HCT116 (cell line): Measurements from ENCODE around the gene TSPAN10. TPM values are rescaled to one million over a fixed set of nuclear protein-coding genes. Genes with fewer than 3 reads are reported as not detected.

Experiments used
- ATAC-seq: fragments of 200-7000 bp; cut with Tn5 transposase; 2 replicates; pipeline ENCODE4 v1.9.1; 2020; ENCODE audit warnings: mild to moderate bottlenecking, moderate library complexity
- BruUV-seq: library from RNA; stranded (reverse); fragments of 400-500 nt; replicated peaks from 2 replicates; lab custom pipeline; 2021; lab: Mats Ljungman, UMichigan
- CTCF ChIA-PET: fragments of 300-600 bp; sonication (Branson Sonifier 250); formaldehyde crosslinking; loops from one replicate; lab custom pipeline; 2021; ENCODE audit warnings: antibody characterized with exemption; lab: Charles Lee
- POLR2A ChIA-PET: fragments of 300-600, 350-600 bp; sonication (Branson Sonifier 250); formaldehyde crosslinking; loops from one replicate; lab custom pipeline; 2021; ENCODE audit warnings: antibody characterized with exemption; lab: Charles Lee
- RAD21 ChIA-PET, 2 experiments: fragments of 300-600 bp; sonication (Branson Sonifier 250); formaldehyde crosslinking; loops; one replicate each; lab custom pipeline; 2023; ENCODE audit warnings: low total read pairs in 2 of 2; ENCODE audit not compliant: uncharacterized antibody in 2 of 2, unreplicated experiment in 2 of 2, low non-redundant PET in 1 of 2; lab: Charles Lee
- DNase-seq: peaks from one replicate; pipeline ENCODE4 v3.0.0-alpha.2; 2010; ENCODE audit warnings: low read depth, low spot score
- H2AFZ ChIP-seq: fragments of 200-600 bp; shearing (Covaris generic), sonication (generic); 2 replicates; pipeline ENCODE4 v1.6.1; 2017; ENCODE audit warnings: low read depth, mixed run types, mixed read lengths, antibody characterized with exemption, low read length; ENCODE audit not compliant: poor library complexity, severe bottlenecking
- H3K27ac ChIP-seq: 2 replicates; pipeline ENCODE4 v1.5.1; 2012; ENCODE audit warnings: low read depth, low read length
- H3K27me3 ChIP-seq: fragments of 200-600 bp; sonication (generic); 2 replicates; pipeline ENCODE4 v1.6.1; 2016; ENCODE audit warnings: mixed run types, low read length, mixed read lengths; ENCODE audit not compliant: insufficient read depth
- H3K36me3 ChIP-seq, 2 experiments: fragments of 200-500 bp in 1 of 2; fragments of 200-600 bp in 1 of 2; sonication (Bioruptor generic) in 1 of 2; sonication (generic) in 1 of 2; 2 replicates each; pipeline versions ENCODE4 v1.5.1 to v1.6.1; 2014 to 2016; ENCODE audit warnings: low read length in 2 of 2, inconsistent platforms in 1 of 2, mixed read lengths in 1 of 2, mixed run types in 1 of 2; ENCODE audit not compliant: insufficient read depth in 2 of 2, control insufficient read depth in 1 of 2
- H3K4me1 ChIP-seq, 2 experiments: fragments of 200-600 bp in 1 of 2; sonication (generic) in 1 of 2; 2 replicates each; pipeline versions ENCODE4 v1.5.1 to v1.6.1; 2012 to 2017; ENCODE audit warnings: low read length in 2 of 2, inconsistent platforms in 1 of 2, mild to moderate bottlenecking in 1 of 2, mixed read lengths in 1 of 2, mixed run types in 1 of 2, moderate library complexity in 1 of 2; ENCODE audit not compliant: insufficient read depth in 2 of 2, control insufficient read depth in 1 of 2
- H3K4me2 ChIP-seq: fragments of 200-600 bp; sonication (generic); 2 replicates; pipeline ENCODE4 v1.6.1; 2017; ENCODE audit warnings: mixed run types, low read length, mixed read lengths
- H3K4me3 ChIP-seq, 2 experiments: fragments of 200-600 bp in 1 of 2; sonication (generic) in 1 of 2; replicated peaks in 1 of 2; 2 replicates each; pipeline ENCODE4 v1.5.1; 2011 to 2016; ENCODE audit warnings: low read length in 2 of 2, control low read depth in 1 of 2, low read depth in 1 of 2, mild to moderate bottlenecking in 1 of 2, mixed read lengths in 1 of 2, mixed run types in 1 of 2
- H3K79me2 ChIP-seq: fragments of 200-600 bp; sonication (generic); 2 replicates; pipeline ENCODE4 v1.6.1; 2017; ENCODE audit warnings: mild to moderate bottlenecking, mixed run types, low read length, moderate library complexity, mixed read lengths; ENCODE audit not compliant: insufficient read depth
- H3K9ac ChIP-seq: fragments of 200-600 bp; sonication (generic); 2 replicates; pipeline ENCODE4 v1.6.1; 2016; ENCODE audit warnings: low read length, mixed read lengths
- H3K9me2 ChIP-seq: fragments of 200-600 bp; sonication (generic), shearing (Covaris generic); 2 replicates; pipeline ENCODE4 v1.6.1; 2017; ENCODE audit warnings: mixed run types, mild to moderate bottlenecking, moderate library complexity; ENCODE audit not compliant: insufficient read depth
- H3K9me3 ChIP-seq, 2 experiments: fragments of 200-500 bp in 1 of 2; fragments of 200-600 bp in 1 of 2; sonication (Bioruptor generic) in 1 of 2; sonication (generic) in 1 of 2; 2 replicates each; pipeline ENCODE4 v1.6.1; 2014 to 2017; ENCODE audit warnings: low read length in 2 of 2, mixed read lengths in 2 of 2, inconsistent platforms in 1 of 2, low read depth in 1 of 2, mild to moderate bottlenecking in 1 of 2, mixed run types in 1 of 2, moderate library complexity in 1 of 2; ENCODE audit not compliant: control insufficient read depth in 1 of 2, insufficient read depth in 1 of 2
- H4K20me1 ChIP-seq: fragments of 200-600 bp; sonication (generic), shearing (Covaris generic); 2 replicates; pipeline ENCODE4 v1.6.1; 2017; ENCODE audit warnings: mixed run types, mild to moderate bottlenecking, moderate library complexity; ENCODE audit not compliant: insufficient read depth
- ATF3 ChIP-seq: IDR thresholded peaks from 2 replicates; pipeline ENCODE4 v1.6.1; 2012
- CBX3 ChIP-seq: IDR thresholded peaks from 2 replicates; pipeline ENCODE4 v1.6.1; 2012; ENCODE audit warnings: low read depth
- ELF1 ChIP-seq: IDR thresholded peaks from 2 replicates; pipeline ENCODE4 v1.6.1; 2012; ENCODE audit warnings: low read depth, borderline replicate concordance
- EZH2 ChIP-seq: fragments of 200-600 bp; sonication (generic); IDR thresholded peaks from 2 replicates; pipeline ENCODE4 v1.6.1; 2017; ENCODE audit warnings: antibody characterized with exemption, mixed run types
- JUND ChIP-seq: IDR thresholded peaks from 2 replicates; pipeline ENCODE4 v1.6.1; 2012
- POLR2AphosphoS5 ChIP-seq: IDR thresholded peaks from 2 replicates; pipeline ENCODE4 v1.6.1; 2011; ENCODE audit warnings: mild to moderate bottlenecking, low read depth, low read length, moderate library complexity
- REST ChIP-seq: IDR thresholded peaks from 2 replicates; pipeline ENCODE4 v1.6.1; 2012; ENCODE audit warnings: low read depth
- ZNF274 ChIP-seq: fragments of 200-500 bp; sonication (Bioruptor generic); IDR thresholded peaks from 2 replicates; pipeline ENCODE4 v1.6.1; 2014; ENCODE audit warnings: mild to moderate bottlenecking, low read depth, low read length, inconsistent platforms
- intact Hi-C: fragments of 100-400 bp; cut with micrococcal nuclease; formaldehyde crosslinking; loops from 2 replicates; pipeline ENCODE4 v1.10.0; 2022
- total RNA-seq: library from RNA; stranded (reverse); gene quantifications from one replicate; pipeline ENCODE4 v1.2.1, GENCODE V29; 2021; ENCODE audit not compliant: unreplicated experiment

TSPAN10 gene
- total RNA-seq, 1 experiment from 2014 or later, result 2.3 TPM

- TF ChIP-seq REST (no peak), ATF3 (no peak), ZNF274 (no peak), ELF1 (no peak), CBX3 (no peak), JUND (no peak), POLR2AphosphoS5 (no peak)
Observed at GRCh38 chr17:81635973-81636504, 957 bp upstream of the TSPAN10 start (continued).

GRCh38 chr17:81638683-81639082, 1.7 kb downstream of the TSPAN10 start:
- ChIA-PET CTCF (interaction anchor here (1.2 kb wide), 1 partner anchor 29 kb away, joined by 3 read pairs; no protein-coding TSS in a partner anchor), RAD21 (no interaction called here), POLR2A (no interaction called here)
- no peaks in the 10 kb centered on the region for H3K27me3 ChIP-seq
- H3K9ac ChIP-seq, result no peak overlapping the region
- no peak for TF ChIP-seq EZH2
- no peaks in the 10 kb centered on the region for H3K36me3 ChIP-seq
- H3K4me2 ChIP-seq, result no peak overlapping the region
- DNase-seq (no peak), ATAC-seq (no peak)
- H2AFZ ChIP-seq, result no peak overlapping the region
- intact Hi-C loops, result no loop called here
- H4K20me1 ChIP-seq, result peaks cover 14% of the 10 kb centered on the region; the same call in 1 of the 2 replicates
- BruUV-seq, result no TSS peak
- peaks cover 30% of the 10 kb centered on the region for H3K79me2 ChIP-seq
- no peak overlapping the region for H3K4me3 ChIP-seq
- H3K9me2 ChIP-seq, result no peaks in the 10 kb centered on the region
- H3K9me3 ChIP-seq, result no peaks in the 10 kb centered on the region
- H3K27ac ChIP-seq, result no peak overlapping the region
- H3K4me1 ChIP-seq, result peaks cover 15 to 48% of the 10 kb centered on the region in 2 experiments
